ENCODE measurements around the gene DOCK9.

DOCK9 gene

GRCh38 chr13:98976338-98976737, 1.5 kb downstream of the DOCK9 start:
- DNase-seq, result no peak

DNA sequence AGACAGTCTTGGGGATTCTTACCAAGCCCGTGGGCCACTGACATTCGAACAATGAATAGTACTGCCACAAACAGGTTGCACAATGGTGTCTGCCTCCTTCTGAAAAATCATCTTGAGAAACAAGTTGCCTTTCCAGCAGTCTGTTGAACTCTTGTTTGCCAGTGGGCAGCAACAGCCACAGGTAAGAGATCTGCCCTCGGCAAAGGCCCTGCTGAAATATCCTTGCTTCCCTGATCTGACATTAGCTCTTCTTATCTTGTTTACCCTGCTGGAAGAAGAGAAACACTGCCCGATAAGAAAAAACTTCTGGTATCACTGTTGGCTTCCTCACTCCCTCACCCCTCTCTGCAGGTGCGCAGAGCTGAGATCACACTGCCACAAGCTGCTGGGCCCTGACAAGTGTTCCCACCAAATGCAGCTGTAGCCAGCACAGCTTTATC, 2.0 kb downstream of the DOCK9 start:
- no peak for DNase-seq

- no peak for DNase-seq
Observed at GRCh38 chr13:98974053-98974452, 3.8 kb downstream of the DOCK9 start.

DNA sequence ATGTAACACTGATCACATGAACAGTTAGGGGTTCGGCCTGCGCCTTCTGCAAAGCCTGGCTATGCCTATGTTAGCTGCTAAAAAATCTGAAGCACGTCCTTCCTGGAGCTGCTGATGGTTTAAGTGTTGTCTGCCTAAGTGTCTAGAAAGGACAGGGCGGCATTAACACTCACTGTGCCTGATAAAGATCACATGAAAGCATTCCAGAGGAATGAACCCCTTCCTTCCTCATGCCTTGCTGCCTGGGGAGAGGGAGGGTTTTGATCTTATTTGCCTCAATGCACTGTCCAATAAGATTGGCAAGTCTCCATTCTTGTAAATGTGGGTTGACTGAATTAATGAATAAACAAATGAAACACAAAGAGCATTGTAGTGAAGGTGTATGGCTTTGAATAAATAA, 5.2 kb downstream of the DOCK9 start:
- DNase-seq, result no peak

GRCh38 chr13:98972059-98972458, 5.8 kb downstream of the DOCK9 start:
- no peak for DNase-seq

DNA sequence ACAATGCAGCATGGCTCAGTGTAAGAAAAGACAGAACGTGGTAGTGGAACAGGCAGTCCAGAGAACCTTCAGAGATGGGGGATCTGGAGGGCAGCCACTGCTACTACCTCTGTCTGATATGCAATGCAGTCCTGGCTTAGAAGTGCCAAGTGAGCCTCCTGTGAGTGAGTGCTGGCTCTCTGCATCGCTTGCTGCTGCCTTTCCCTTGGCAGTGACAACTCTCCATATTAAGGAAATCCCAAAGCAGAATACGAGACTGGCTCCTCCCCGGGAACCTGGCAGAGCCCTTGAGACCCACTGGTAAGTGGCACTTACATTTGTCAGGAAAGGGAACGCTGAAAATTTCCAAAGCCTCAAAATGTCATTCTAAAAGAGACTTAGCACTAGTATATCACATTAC, 7.5 kb downstream of the DOCK9 start:
- DNase-seq, result no peak

- DNase-seq, result no peak
Observed at GRCh38 chr13:98967491-98967890, 10.4 kb downstream of the DOCK9 start.

- no peak for DNase-seq
Observed at GRCh38 chr13:98966019-98966418, 11.8 kb downstream of the DOCK9 start.

DNA sequence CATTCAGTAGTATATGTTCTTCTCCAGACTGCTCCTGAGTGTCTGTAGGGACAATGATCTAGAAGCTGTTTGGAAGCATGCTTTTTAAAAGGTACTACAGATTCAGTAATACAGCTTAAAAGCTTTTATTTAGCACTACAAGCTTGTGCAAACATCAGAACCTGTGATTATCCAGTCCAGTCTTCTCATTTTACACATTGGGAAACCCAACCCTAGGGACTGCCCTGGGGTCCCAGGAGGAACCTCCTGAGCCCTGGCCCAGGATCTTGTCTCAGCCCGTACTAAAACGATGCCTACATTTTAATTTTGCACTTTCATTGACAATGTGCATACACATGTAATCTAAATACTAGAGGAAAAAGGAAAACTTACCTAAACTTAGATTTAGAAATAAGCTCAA, 12.5 kb downstream of the DOCK9 start:
- DNase-seq, result no peak

- no peak for DNase-seq
Observed at GRCh38 chr13:98963917-98964316, 13.9 kb downstream of the DOCK9 start.

GRCh38 chr13:98962901-98963590, 14.8 kb downstream of the DOCK9 start:
- DNase-seq, result no peak

DNA sequence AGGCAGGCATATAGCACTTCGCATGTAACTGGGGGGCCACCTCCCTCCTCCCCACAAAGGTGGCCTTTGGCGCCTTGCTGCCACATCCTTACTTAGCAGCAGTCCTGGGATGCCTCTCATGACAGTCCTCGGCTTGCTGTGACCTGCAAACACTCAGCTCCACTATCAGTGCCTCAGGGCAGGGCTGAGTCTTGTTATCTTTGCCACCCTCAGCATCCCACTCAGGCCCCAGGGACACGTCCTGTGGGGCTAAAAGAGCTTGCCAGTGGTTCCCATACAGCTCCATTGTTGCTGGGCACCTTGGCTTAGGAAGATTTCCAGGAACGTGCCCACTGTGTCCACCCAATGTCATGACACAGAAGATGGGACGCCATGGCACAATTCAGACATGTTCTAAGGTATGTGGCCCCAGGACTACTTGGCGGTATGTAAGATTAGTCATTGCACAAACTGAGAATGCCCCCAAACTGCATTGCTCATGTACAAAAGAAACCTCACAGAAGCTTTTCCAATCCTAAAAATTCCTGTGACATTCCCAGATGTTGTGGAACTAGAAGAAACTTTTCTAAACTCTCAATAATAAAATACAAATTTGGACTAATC, 16.3 kb downstream of the DOCK9 start:
- DNase-seq, result no peak

GRCh38 chr13:98960606-98961502, 17.0 kb downstream of the DOCK9 start:
- DNase-seq, result peak; percentile 20

GRCh38 chr13:98959786-98960605, 17.9 kb downstream of the DOCK9 start:
- no peak for DNase-seq

DNA sequence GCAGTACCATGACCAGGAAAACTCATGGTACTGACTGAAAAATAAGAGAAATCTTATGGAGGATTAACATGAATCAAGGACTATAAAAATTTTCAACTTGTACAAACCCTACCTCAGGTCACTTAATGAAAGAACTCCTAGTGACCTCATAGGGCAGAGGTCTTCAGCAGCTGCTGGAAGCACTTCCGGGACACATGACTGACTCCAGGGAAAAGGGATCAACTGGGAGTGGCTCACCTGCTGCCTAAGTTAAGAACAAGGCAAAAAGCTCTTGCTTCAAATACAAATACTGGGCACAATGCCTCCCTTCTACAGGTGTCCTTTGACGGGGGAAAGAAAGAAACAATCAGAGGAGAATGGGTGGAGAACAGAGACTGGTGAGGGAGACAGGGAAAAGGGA, 18.6 kb downstream of the DOCK9 start:
- DNase-seq, result no peak

- DNase-seq, result no peak
Observed at GRCh38 chr13:98958443-98958794, 19.4 kb downstream of the DOCK9 start.

- DNase-seq, result no peak
Observed at GRCh38 chr13:98957731-98958442, 20.0 kb downstream of the DOCK9 start.

- no peak for DNase-seq
Observed at GRCh38 chr13:98955336-98955735, 22.5 kb downstream of the DOCK9 start.

GRCh38 chr13:98954313-98954712, 23.6 kb downstream of the DOCK9 start:
- DNase-seq, result no peak

DNA sequence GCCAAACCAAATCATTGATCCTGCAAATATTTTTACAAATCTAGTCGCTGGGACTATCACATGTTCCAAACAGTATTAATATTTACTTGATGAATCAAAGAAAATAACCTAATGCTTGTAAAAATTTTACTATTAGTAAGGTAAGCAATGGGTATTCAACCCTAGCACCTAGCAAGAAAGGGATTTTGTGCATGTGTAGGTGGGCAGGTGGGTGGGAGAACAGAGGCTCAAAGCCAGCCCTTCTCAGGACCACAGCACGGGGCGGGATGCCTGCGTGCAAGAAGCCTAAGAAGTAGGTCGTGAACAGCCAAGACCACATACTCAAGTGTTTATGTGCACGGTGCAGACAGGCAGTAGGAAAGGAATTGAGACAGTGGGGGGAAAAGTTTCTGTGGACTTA, 26.6 kb downstream of the DOCK9 start:
- no peak for DNase-seq

- DNase-seq, result no peak
Observed at GRCh38 chr13:98950705-98951104, 27.2 kb downstream of the DOCK9 start.

DNA sequence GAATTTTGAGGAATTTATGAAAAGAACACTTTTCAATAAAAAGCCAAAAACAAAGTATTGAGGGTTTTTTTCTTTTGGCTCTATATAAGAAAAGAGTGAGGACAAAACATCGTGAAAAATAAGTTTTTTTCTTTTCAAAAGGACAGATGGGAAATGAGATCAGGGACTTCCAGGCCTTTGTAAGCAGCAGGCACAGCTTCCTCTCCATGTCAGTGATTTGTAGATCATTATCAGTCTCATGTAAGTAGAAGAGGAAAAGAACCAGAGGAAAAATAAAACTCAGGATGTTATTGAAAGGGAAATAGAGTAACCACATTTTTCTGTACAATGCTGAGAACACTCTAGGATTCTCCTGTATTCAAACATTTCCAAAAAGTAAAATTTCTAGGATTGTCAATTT, 29.9 kb downstream of the DOCK9 start:
- no peak for DNase-seq
